Choroid plexus epithelial cell (primary cell): Measurements from ENCODE around the gene TMEM80.

Source experiments
- DNase-seq: peaks from one replicate; pipeline ENCODE4 v3.0.0-alpha.2; 2010; ENCODE audit warnings: low read depth
- H3K4me3 ChIP-seq: 2 replicates; pipeline ENCODE4 v1.5.1; 2011; ENCODE audit warnings: low read depth, mild to moderate bottlenecking, control low read depth, low read length, moderate library complexity
- TF ChIP-seq, protein P1 (sequence below): conservative IDR thresholded peaks from 2 replicates; pipeline ENCODE4 v1.5.1; 2011; ENCODE audit warnings: low read depth, mild to moderate bottlenecking, control low read depth, inconsistent platforms, low read length, moderate library complexity

TMEM80 gene

GRCh38 chr11:742156-742546 lies 46.5 kb downstream of the TMEM80 start:
- no peak overlapping the region for H3K4me3 ChIP-seq
- TF ChIP-seq, protein P1, sequence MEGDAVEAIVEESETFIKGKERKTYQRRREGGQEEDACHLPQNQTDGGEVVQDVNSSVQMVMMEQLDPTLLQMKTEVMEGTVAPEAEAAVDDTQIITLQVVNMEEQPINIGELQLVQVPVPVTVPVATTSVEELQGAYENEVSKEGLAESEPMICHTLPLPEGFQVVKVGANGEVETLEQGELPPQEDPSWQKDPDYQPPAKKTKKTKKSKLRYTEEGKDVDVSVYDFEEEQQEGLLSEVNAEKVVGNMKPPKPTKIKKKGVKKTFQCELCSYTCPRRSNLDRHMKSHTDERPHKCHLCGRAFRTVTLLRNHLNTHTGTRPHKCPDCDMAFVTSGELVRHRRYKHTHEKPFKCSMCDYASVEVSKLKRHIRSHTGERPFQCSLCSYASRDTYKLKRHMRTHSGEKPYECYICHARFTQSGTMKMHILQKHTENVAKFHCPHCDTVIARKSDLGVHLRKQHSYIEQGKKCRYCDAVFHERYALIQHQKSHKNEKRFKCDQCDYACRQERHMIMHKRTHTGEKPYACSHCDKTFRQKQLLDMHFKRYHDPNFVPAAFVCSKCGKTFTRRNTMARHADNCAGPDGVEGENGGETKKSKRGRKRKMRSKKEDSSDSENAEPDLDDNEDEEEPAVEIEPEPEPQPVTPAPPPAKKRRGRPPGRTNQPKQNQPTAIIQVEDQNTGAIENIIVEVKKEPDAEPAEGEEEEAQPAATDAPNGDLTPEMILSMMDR, result no peak
- DNase-seq, result no peak

DNA sequence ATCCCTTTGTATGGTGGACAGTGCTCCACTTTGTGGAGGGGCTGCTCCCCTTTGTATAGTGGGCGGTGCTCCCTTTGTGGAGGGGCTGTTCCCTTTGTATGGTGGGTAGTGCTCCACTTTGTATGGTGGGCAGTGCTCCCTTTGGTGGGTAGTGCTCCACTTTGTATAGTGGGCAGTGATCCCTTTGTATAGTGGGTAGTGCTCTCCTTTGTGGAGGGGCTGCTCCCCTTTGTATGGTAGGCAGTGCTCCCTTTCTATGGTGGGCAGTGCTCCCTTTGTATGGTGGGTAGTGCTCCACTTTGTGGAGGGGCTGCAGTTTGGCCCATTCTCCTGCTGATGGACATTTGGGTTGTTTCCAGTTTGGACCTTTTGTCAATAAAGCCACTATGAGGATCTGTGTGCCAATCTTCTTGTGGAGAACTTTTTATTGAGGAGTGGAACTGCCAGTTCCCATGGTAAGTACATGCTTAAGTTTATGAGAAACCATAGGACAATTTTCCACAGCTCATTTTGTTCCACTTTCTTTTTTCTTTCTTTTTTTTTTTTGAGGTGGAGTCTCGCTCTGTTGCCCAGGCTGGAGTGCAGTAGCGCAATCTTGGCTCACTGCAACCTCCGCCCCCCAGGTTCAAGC lies 47.1 kb downstream of the TMEM80 start:
- TF ChIP-seq, protein P1, result no peak
- no peak overlapping the region for H3K4me3 ChIP-seq
- DNase-seq, result no peak

GRCh38 chr11:745428-745827 lies 49.8 kb downstream of the TMEM80 start:
- DNase-seq, result no peak
- TF ChIP-seq, protein P1, result no peak
- no peak overlapping the region for H3K4me3 ChIP-seq

GRCh38 chr11:746289-747157 lies 50.9 kb downstream of the TMEM80 start:
- TF ChIP-seq, protein P1, result no peak
- peak; percentile 14 for DNase-seq
- H3K4me3 ChIP-seq, result peak overlapping the region; percentile 83

- peak within 1 kb of the TSS; percentile 83 for H3K4me3 ChIP-seq
- peak; percentile 80 for DNase-seq
- TF ChIP-seq, protein P1, result peak; percentile 13
These were observed 51.8 kb downstream of the TMEM80 start, which contains the start of gene TALDO1 for GRCh38 chr11:747158-748006. TALDO1 (plus strand) TSS chr11:747464; CDS start chr11:747482, 18 bp downstream.

GRCh38 chr11:748007-748359 lies 52.4 kb downstream of the TMEM80 start:
- peak overlapping the region; percentile 83 for H3K4me3 ChIP-seq
- peak; percentile 39 for DNase-seq
- TF ChIP-seq, protein P1, result no peak
